Hepatocyte (in vitro differentiated cells): Measurements from ENCODE around the gene POLD3. TPM values are rescaled to one million over a fixed set of nuclear protein-coding genes. Genes with fewer than 3 reads are reported as not detected.

Source experiments
- DNase-seq: peaks from one replicate; pipeline ENCODE4 v3.0.0-alpha.2; 2016; ENCODE audit warnings: low spot score
- H2AFZ ChIP-seq: fragments of 200-600 bp; sonication (generic); 2 replicates; pipeline ENCODE4 v1.6.0; 2016; ENCODE audit warnings: antibody characterized with exemption, mild to moderate bottlenecking
- H3K27ac ChIP-seq: fragments of 200-600 bp; sonication (generic); 2 replicates; pipeline ENCODE4 v1.5.1; 2016; ENCODE audit warnings: mild to moderate bottlenecking
- H3K27me3 ChIP-seq: fragments of 200-600 bp; sonication (generic); 2 replicates; pipeline ENCODE4 v1.6.1; 2016
- H3K36me3 ChIP-seq: fragments of 200-600 bp; sonication (generic); replicated peaks from 2 replicates; pipeline ENCODE4 v1.5.1; 2016; ENCODE audit warnings: low read depth; ENCODE audit not compliant: insufficient read depth
- H3K4me1 ChIP-seq: fragments of 200-600 bp; sonication (generic); 2 replicates; pipeline ENCODE4 v1.5.1; 2016; ENCODE audit warnings: mild to moderate bottlenecking, moderate library complexity; ENCODE audit not compliant: insufficient read depth
- H3K4me2 ChIP-seq: fragments of 200-600 bp; sonication (generic); 2 replicates; pipeline ENCODE4 v1.6.0; 2016
- H3K4me3 ChIP-seq: fragments of 200-600 bp; sonication (generic); 2 replicates; pipeline ENCODE4 v1.5.1; 2016; ENCODE audit warnings: mild to moderate bottlenecking
- H3K79me2 ChIP-seq: fragments of 200-600 bp; sonication (generic); 2 replicates; pipeline ENCODE4 v1.6.0; 2017; ENCODE audit warnings: mild to moderate bottlenecking
- H3K9me2 ChIP-seq: fragments of 200-600 bp; sonication (generic); replicated peaks from 2 replicates; pipeline ENCODE4 v1.6.0; 2017; ENCODE audit warnings: mild to moderate bottlenecking; ENCODE audit not compliant: insufficient read depth
- H3K9me3 ChIP-seq: fragments of 200-600 bp; sonication (generic); 2 replicates; pipeline ENCODE4 v1.5.1; 2016; ENCODE audit warnings: low read depth, mild to moderate bottlenecking
- H4K20me1 ChIP-seq: fragments of 200-600 bp; sonication (generic); 2 replicates; pipeline ENCODE4 v1.6.0; 2016; ENCODE audit warnings: mild to moderate bottlenecking; ENCODE audit not compliant: insufficient read depth, poor library complexity, severe bottlenecking
- CTCF ChIP-seq: fragments of 200-600 bp; sonication (generic); IDR thresholded peaks from 2 replicates; pipeline ENCODE4 v1.5.1; 2016; ENCODE audit warnings: antibody characterized with exemption, mild to moderate bottlenecking; ENCODE audit not compliant: poor library complexity
- EZH2 ChIP-seq: fragments of 200-600 bp; sonication (generic); IDR thresholded peaks from 2 replicates; pipeline ENCODE4 v1.6.1; 2016; ENCODE audit warnings: antibody characterized with exemption, mild to moderate bottlenecking, borderline replicate concordance
- EZH2phosphoT487 ChIP-seq: fragments of 200-600 bp; sonication (generic); IDR thresholded peaks from one replicate; pipeline ENCODE4 v1.6.1; 2018; ENCODE audit warnings: antibody characterized with exemption, mild to moderate bottlenecking, low read depth, moderate library complexity; ENCODE audit not compliant: unreplicated experiment, severe bottlenecking
- WGBS: methylation state at CpG from one replicate; pipeline ENCODE4 v1.1.6; 2016; ENCODE audit warnings: low lambda C conversion rate; ENCODE audit errors: missing lambda C conversion rate; 5-methylcytosine and 5-hydroxymethylcytosine counted together
- polyA plus RNA-seq: library from polyadenylated mRNA; unstranded; fragments of >200 nt; fragmentation: Nextera tagmentation; extraction: Ambion mirVana; gene quantifications from 2 replicates; pipeline ENCODE4 v1.2.1, GENCODE V29; 2016
- total RNA-seq: library from RNA; depleted of rRNA; stranded (reverse); fragments of >200 nt; gene quantifications from 2 replicates; pipeline ENCODE4 v1.2.3, GENCODE V29; 2014

The POLD3 gene
- total and polyA plus RNA-seq, 2 experiments from 2014 or later, result 11.0 to 13.8 TPM

- no peaks in the 10 kb centered on the region for H3K9me3 ChIP-seq
These were observed 48.9 kb downstream of the POLD3 start for GRCh38 chr11:74641289-74641688.

GRCh38 chr11:74641905-74642304 is 49.5 kb downstream of the POLD3 start:
- no peaks in the 10 kb centered on the region for H3K4me1 ChIP-seq
- no peaks in the 10 kb centered on the region for H3K36me3 ChIP-seq
- H2AFZ ChIP-seq, result no peak overlapping the region
- no peaks in the 10 kb centered on the region for H3K9me3 ChIP-seq
- H3K27ac ChIP-seq, result peak overlapping the region; percentile 74
- H3K4me2 ChIP-seq, result no peak overlapping the region
- H3K4me3 ChIP-seq, result no peak overlapping the region
- 80% methylated on average over 4 of the region's 4 CpGs for WGBS
- H3K27me3 ChIP-seq, result no peaks in the 10 kb centered on the region
- H4K20me1 ChIP-seq, result no peaks in the 10 kb centered on the region
- DNase-seq, result peak; percentile 51
- TF ChIP-seq EZH2phosphoT487 (no peak), EZH2 (no peak), CTCF (no peak)
- H3K9me2 ChIP-seq, result no peaks in the 10 kb centered on the region
- no peaks in the 10 kb centered on the region for H3K79me2 ChIP-seq

More at GRCh38 chr11:74641289-74641688, 48.9 kb downstream of the POLD3 start:
- no peak for DNase-seq
- Histone ChIP-seq H3K36me3 (no peaks in the 10 kb centered on the region), H3K4me3 (no peak overlapping the region), H3K27ac (peak overlapping the region; percentile 74), H3K4me2 (peak overlapping the region; percentile 1), H4K20me1 (no peaks in the 10 kb centered on the region), H3K4me1 (no peaks in the 10 kb centered on the region), H3K79me2 (no peaks in the 10 kb centered on the region), H2AFZ (no peak overlapping the region), H3K27me3 (no peaks in the 10 kb centered on the region), H3K9me2 (no peaks in the 10 kb centered on the region)
- no peak for TF ChIP-seq CTCF
- no peak for TF ChIP-seq EZH2phosphoT487
- no peak for TF ChIP-seq EZH2
- WGBS, result 59% methylated on average over 8 of the region's 8 CpGs

GRCh38 chr11:74642912-74643311 is 50.5 kb downstream of the POLD3 start:
- Histone ChIP-seq H3K36me3 (no peaks in the 10 kb centered on the region), H3K27me3 (no peaks in the 10 kb centered on the region), H3K9me2 (no peaks in the 10 kb centered on the region), H2AFZ (no peak overlapping the region), H3K4me1 (no peaks in the 10 kb centered on the region), H3K4me3 (no peak overlapping the region), H3K4me2 (no peak overlapping the region), H3K9me3 (no peaks in the 10 kb centered on the region), H3K27ac (peak overlapping the region; percentile 65), H3K79me2 (no peaks in the 10 kb centered on the region), H4K20me1 (no peaks in the 10 kb centered on the region)
- WGBS, result 97% methylated on average over 5 of the region's 5 CpGs
- TF ChIP-seq EZH2 (no peak), EZH2phosphoT487 (no peak), CTCF (no peak)
- DNase-seq, result no peak

DNA sequence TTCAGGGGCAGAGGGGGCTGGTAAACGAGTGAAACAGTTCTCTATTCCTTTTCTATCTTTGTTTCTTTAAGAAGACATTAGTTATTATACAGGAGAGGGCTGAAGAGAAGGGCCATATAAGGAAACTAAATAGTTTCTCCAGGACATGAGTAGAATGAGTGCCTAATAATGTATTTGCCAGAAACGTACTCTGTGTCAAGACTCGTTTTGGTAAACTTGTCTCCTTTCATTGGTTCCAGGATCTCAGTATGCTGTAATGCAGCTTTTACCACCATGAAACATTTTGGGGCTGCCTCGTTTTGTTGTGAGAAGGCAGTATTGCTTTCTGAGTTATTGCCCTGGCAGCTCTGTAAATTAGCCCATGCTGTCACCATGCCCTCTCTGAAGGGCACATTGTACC is 51.7 kb downstream of the POLD3 start:
- Histone ChIP-seq H3K4me1 (no peaks in the 10 kb centered on the region), H3K27ac (peak overlapping the region; percentile 65), H4K20me1 (no peaks in the 10 kb centered on the region), H3K27me3 (no peaks in the 10 kb centered on the region), H2AFZ (no peak overlapping the region), H3K4me2 (no peak overlapping the region), H3K36me3 (no peaks in the 10 kb centered on the region), H3K4me3 (no peak overlapping the region), H3K9me3 (no peaks in the 10 kb centered on the region), H3K9me2 (no peaks in the 10 kb centered on the region), H3K79me2 (no peaks in the 10 kb centered on the region)
- TF ChIP-seq EZH2 (no peak), EZH2phosphoT487 (no peak), CTCF (no peak)
- 89% methylated on average over 4 of the region's 4 CpGs for WGBS
- DNase-seq, result no peak
